Astrocyte of the spinal cord (primary cell): ENCODE data around the gene ACVR2A.

Experiments used
- DNase-seq: peaks from one replicate; pipeline ENCODE4 v3.0.0; 2011; ENCODE audit warnings: low read depth, low spot score
- H3K4me3 ChIP-seq: 2 replicates; pipeline ENCODE4 v1.5.1; 2011; ENCODE audit warnings: low read depth, mild to moderate bottlenecking, low read length, moderate library complexity
- in situ Hi-C: cut with HindIII; loops from 2 replicates; pipeline ENCODE4 v1.10.0; 2017; ENCODE audit warnings: low sequenced_read_pairs
- TF ChIP-seq, protein P1 (sequence below): IDR thresholded peaks from 2 replicates; pipeline ENCODE4 v1.5.1; 2012; ENCODE audit warnings: low read depth, mild to moderate bottlenecking, low read length, inconsistent platforms

Gene ACVR2A

GRCh38 chr2:147824620-147825019, 20.2 kb upstream of the ACVR2A start:
- no peak overlapping the region for H3K4me3 ChIP-seq
- no peak for DNase-seq
- in situ Hi-C loops: no loop called here
- TF ChIP-seq, protein P1, sequence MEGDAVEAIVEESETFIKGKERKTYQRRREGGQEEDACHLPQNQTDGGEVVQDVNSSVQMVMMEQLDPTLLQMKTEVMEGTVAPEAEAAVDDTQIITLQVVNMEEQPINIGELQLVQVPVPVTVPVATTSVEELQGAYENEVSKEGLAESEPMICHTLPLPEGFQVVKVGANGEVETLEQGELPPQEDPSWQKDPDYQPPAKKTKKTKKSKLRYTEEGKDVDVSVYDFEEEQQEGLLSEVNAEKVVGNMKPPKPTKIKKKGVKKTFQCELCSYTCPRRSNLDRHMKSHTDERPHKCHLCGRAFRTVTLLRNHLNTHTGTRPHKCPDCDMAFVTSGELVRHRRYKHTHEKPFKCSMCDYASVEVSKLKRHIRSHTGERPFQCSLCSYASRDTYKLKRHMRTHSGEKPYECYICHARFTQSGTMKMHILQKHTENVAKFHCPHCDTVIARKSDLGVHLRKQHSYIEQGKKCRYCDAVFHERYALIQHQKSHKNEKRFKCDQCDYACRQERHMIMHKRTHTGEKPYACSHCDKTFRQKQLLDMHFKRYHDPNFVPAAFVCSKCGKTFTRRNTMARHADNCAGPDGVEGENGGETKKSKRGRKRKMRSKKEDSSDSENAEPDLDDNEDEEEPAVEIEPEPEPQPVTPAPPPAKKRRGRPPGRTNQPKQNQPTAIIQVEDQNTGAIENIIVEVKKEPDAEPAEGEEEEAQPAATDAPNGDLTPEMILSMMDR: no peak

DNA sequence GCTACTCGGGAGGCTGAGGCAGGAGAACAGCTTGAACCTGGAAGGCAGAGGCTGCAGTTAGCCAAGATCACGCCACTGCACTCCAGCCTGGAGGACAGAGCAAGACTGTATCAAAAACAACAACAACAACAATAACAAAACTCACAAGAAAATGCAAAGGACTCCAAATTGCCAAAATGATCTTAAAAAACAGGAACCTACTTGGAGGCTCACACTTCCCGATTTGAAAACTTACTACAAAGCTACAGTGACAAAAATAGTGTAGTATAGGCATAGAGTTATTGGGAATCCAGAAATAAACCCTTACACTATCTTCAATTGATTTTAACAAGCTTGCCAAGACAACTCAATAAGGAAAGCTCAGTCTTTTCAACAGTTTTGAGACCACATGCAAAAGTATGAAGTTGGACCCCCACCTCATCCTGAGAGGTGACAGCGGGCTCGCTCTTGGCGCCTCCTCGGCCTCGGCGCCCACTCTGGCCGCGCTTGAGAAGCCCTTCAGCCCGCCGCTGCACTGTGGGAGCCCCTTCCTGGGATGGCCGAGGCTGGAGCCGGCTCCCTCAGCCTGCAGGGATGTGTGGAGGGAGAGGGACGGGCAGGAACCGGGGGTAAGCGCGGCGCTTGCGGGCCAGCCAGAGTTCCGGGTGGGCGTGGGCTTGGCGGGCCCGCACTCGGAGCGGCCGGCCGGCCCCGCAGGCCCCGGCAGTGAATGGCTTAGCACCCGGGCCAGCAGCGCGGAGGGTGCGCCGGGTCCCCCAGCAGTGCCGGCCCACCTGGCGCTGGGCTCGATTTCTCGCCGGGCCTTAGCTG, 18.3 kb upstream of the ACVR2A start:
- TF ChIP-seq, protein P1: no peak
- no peak overlapping the region for H3K4me3 ChIP-seq
- in situ Hi-C loops: no loop called here
- DNase-seq: no peak

GRCh38 chr2:147827088-147827375, 17.8 kb upstream of the ACVR2A start:
- no peak for DNase-seq
- TF ChIP-seq, protein P1: no peak
- H3K4me3 ChIP-seq: no peak overlapping the region
- in situ Hi-C loops: no loop called here

GRCh38 chr2:147829106-147829505, 15.7 kb upstream of the ACVR2A start:
- no peak overlapping the region for H3K4me3 ChIP-seq
- in situ Hi-C loops: no loop called here
- peak; percentile 87 for DNase-seq
- TF ChIP-seq, protein P1: no peak

- in situ Hi-C loops: no loop called here
- TF ChIP-seq, protein P1: no peak
- no peak for DNase-seq
- no peak overlapping the region for H3K4me3 ChIP-seq
Measured at GRCh38 chr2:147836099-147836498, 8.7 kb upstream of the ACVR2A start.

- TF ChIP-seq, protein P1: no peak
- in situ Hi-C loops: no loop called here
- DNase-seq: no peak
Measured at GRCh38 chr2:147843391-147843863, 1.4 kb upstream of the ACVR2A start.

More at GRCh38 chr2:147843391-147843863, 1.4 kb upstream of the ACVR2A start:
- H3K4me3 ChIP-seq: peak overlapping the region; percentile 87
